Stomach (tissue), 9 donors: ENCODE measurements around the gene ACOXL. TPM values are rescaled to one million over a fixed set of nuclear protein-coding genes. Genes with fewer than 3 reads are reported as not detected.

Experiments used
- DNase-seq, 2 donors: peaks; one replicate each; pipeline versions ENCODE4 v3.0.0 to v3.0.0-alpha.2; 2013 to 2019
- H3K27ac ChIP-seq, 5 donors: fragments of 200-600 bp in 4 of 5; sonication (generic) in 4 of 5; one replicate each; pipeline ENCODE4 v1.5.1; 2013 to 2019; ENCODE audit warnings: mild to moderate bottlenecking in 1 of 5, moderate library complexity in 1 of 5
- H3K27me3 ChIP-seq, 3 donors: fragments of 200-600 bp; sonication (generic); one replicate each; pipeline ENCODE4 v1.5.1; 2017 to 2019; ENCODE audit warnings: mixed run types in 1 of 3
- H3K36me3 ChIP-seq, 4 donors: fragments of 200-600 bp; sonication (generic); 1 replicate in 3 of 4; 2 replicates in 1 of 4; pipeline ENCODE4 v1.5.1; 2016 to 2019
- H3K4me1 ChIP-seq, 4 donors: fragments of 200-600 bp; sonication (generic); one replicate each; pipeline ENCODE4 v1.5.1; 2016 to 2019
- H3K4me3 ChIP-seq, 4 donors: fragments of 200-600 bp; sonication (generic) in 3 of 4; one replicate each; pipeline ENCODE4 v1.5.1; 2016 to 2019; ENCODE audit warnings: mild to moderate bottlenecking in 1 of 4
- H3K9me3 ChIP-seq, 4 donors: fragments of 200-600 bp; sonication (generic); one replicate each; pipeline ENCODE4 v1.5.1; 2016 to 2019
- EP300 ChIP-seq: sonication (generic); formaldehyde crosslinking; IDR thresholded peaks from one replicate; pipeline ENCODE4 v1.6.1; 2017; ENCODE audit warnings: antibody characterized with exemption
- POLR2A ChIP-seq, 4 donors: fragments of 450-650 bp; IDR thresholded peaks; one replicate each; pipeline ENCODE4 v1.6.1; 2016; ENCODE audit warnings: antibody characterized with exemption in 4 of 4, control low read depth in 2 of 4, mild to moderate bottlenecking in 1 of 4, moderate library complexity in 1 of 4
- POLR2AphosphoS5 ChIP-seq, 3 donors: sonication (generic); formaldehyde crosslinking; IDR thresholded peaks; one replicate each; pipeline ENCODE4 v1.6.1; 2016; ENCODE audit warnings: antibody characterized with exemption in 3 of 3
- WGBS, 5 donors: extraction: QIAGEN DNeasy Blood & Tissue Kit in 3 of 5; methylation state at CpG; one replicate each; pipeline versions ENCODE4 v1.1.5 to v1.1.7; 2013 to 2018; 5-methylcytosine and 5-hydroxymethylcytosine counted together
- intact Hi-C: fragments of 100-400 bp; cut with DNase I; formaldehyde crosslinking; loops from one replicate; pipeline ENCODE4 v1.15.1; 2023; ENCODE audit warnings: low total_unique reads
- polyA plus RNA-seq, 3 donors: library from polyadenylated mRNA; stranded (reverse); fragments of 200-250 nt; gene quantifications; one replicate each; pipeline ENCODE4 v1.2.3, GENCODE V29; 2013
- total RNA-seq, 5 donors: library from RNA; depleted of rRNA; stranded (reverse); fragments of >200 nt; gene quantifications; one replicate each; pipeline versions ENCODE4 v1.1.0 to v1.2.3, GENCODE V29; 2014 to 2016
- TF ChIP-seq, protein P1 (sequence below), 7 experiments: fragments of 450-650 bp in 4 of 7; fragments of 200-600 bp in 3 of 7; sonication (generic) in 3 of 7; IDR thresholded peaks; one replicate each; pipeline ENCODE4 v1.5.1; 2016 to 2019; ENCODE audit warnings: antibody characterized with exemption in 7 of 7, control low read depth in 2 of 7, mild to moderate bottlenecking in 1 of 7
- donor health status: healthy with polysubstance abuse.
- donor health status: Bipolar disorder and iron deficiency.
- donor health status: healthy.

ACOXL gene
- total and polyA plus RNA-seq, 8 donors = 0.10 to 1.3 (median 0.45) TPM; not detected in 3

DNA sequence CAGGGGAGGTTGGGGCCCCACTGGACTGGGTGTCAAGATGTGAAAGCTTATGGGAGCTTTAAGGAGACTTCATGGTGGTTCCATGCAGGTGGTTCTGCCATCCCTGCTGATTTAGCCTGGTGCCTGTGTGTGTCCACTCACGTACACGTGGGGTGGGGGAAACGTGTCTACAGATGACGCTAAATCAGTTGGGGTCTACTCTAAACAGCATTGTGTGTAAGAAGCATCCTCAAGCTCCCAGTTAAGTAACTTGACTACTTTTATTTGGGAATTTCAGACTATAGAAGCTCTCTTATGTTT is 435.4 kb downstream of the ACOXL start:
- H3K27ac ChIP-seq = no peak overlapping the region
- peaks cover 0 to 36% (median 15%) of the 10 kb centered on the region in 4 donors for H3K36me3 ChIP-seq
- WGBS, 5 donors = 75 to 85% (median 82%) methylated on average over 4 of the region's 4 CpGs
- no peak for DNase-seq
- peaks cover 7 to 50% (median 36%) of the 10 kb centered on the region in 4 donors for H3K4me1 ChIP-seq
- H3K4me3 ChIP-seq = no peak overlapping the region
- intact Hi-C loops = no loop called here
- no peaks in the 10 kb centered on the region for H3K9me3 ChIP-seq
- no peak for TF ChIP-seq EP300
- TF ChIP-seq, protein P1, sequence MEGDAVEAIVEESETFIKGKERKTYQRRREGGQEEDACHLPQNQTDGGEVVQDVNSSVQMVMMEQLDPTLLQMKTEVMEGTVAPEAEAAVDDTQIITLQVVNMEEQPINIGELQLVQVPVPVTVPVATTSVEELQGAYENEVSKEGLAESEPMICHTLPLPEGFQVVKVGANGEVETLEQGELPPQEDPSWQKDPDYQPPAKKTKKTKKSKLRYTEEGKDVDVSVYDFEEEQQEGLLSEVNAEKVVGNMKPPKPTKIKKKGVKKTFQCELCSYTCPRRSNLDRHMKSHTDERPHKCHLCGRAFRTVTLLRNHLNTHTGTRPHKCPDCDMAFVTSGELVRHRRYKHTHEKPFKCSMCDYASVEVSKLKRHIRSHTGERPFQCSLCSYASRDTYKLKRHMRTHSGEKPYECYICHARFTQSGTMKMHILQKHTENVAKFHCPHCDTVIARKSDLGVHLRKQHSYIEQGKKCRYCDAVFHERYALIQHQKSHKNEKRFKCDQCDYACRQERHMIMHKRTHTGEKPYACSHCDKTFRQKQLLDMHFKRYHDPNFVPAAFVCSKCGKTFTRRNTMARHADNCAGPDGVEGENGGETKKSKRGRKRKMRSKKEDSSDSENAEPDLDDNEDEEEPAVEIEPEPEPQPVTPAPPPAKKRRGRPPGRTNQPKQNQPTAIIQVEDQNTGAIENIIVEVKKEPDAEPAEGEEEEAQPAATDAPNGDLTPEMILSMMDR (IDR thresholded peaks at IDR 0.05) = no peak
- TF ChIP-seq POLR2A (IDR thresholded peaks at IDR 0.05) = no peak
- TF ChIP-seq POLR2AphosphoS5 (IDR thresholded peaks at IDR 0.05) = no peak
- no peaks in the 10 kb centered on the region for H3K27me3 ChIP-seq

Other genes starting within 250 kb of the ACOXL start
- gene RGPD6, start 155.4 kb upstream of the ACOXL start, total RNA-seq = 100 to 1,000 TPM in 1 of 5 donors, 10 to 100 TPM in 4; 36.2 to 181 (median 44.6) TPM
- gene RGPD6, start 155.4 kb upstream of the ACOXL start, polyA plus RNA-seq = 1 to 10 TPM; 2.3 to 5.8 (median 2.4) TPM
- gene BUB1, start 54.5 kb upstream of the ACOXL start, total RNA-seq = 10 to 100 TPM in 1 of 5 donors, 1 to 10 TPM in 2, under 1 TPM in 2; 0.29 to 11.1 (median 9.0) TPM
- 1 to 10 TPM in 2 of 3 donors, under 1 TPM in 1; 0.61 to 3.2 (median 1.7) TPM for gene BUB1, start 54.5 kb upstream of the ACOXL start, polyA plus RNA-seq